NCI-H2171 treated with DMSO at 0.1 percent for 48 hours (cell line): Measurements from ENCODE around the gene CETN3.

Experiments used
- DNase-seq: peaks from one replicate; lab custom pipeline; 2025; lab: John Stamatoyannopoulos, UW

CETN3 gene

GRCh38 chr5:90409318-90410177 is at the start of gene CETN3:
TSS of gene CETN3 (minus strand) at chr5:90409756. CDS start at chr5:90409661, 95 bp downstream.
- DNase-seq = peak; percentile 89

GRCh38 chr5:90446961-90447360 is 37.4 kb upstream of the CETN3 start:
- no peak for DNase-seq

- no peak for DNase-seq
Measured at GRCh38 chr5:90440644-90441043, 31.1 kb upstream of the CETN3 start.

GRCh38 chr5:90438100-90438499 is 28.5 kb upstream of the CETN3 start:
- DNase-seq = no peak

- peak; percentile 0 for DNase-seq
Measured at GRCh38 chr5:90437663-90438062, 28.1 kb upstream of the CETN3 start.

GRCh38 chr5:90434116-90434714 is 24.7 kb upstream of the CETN3 start:
- no peak for DNase-seq

GRCh38 chr5:90424245-90424644 is 14.7 kb upstream of the CETN3 start:
- DNase-seq = no peak

- no peak for DNase-seq
Measured at GRCh38 chr5:90421136-90421535, 11.6 kb upstream of the CETN3 start.

GRCh38 chr5:90418214-90418613 is 8.7 kb upstream of the CETN3 start:
- no peak for DNase-seq

- peak; percentile 52 for DNase-seq
Measured at GRCh38 chr5:90410178-90410762, 714 bp upstream of the CETN3 start.

GRCh38 chr5:90408571-90409317 is 812 bp downstream of the CETN3 start:
- peak; percentile 1 for DNase-seq

- no peak for DNase-seq
Measured at GRCh38 chr5:90406466-90406865, 3.1 kb downstream of the CETN3 start.

GRCh38 chr5:90402521-90403255 is 6.9 kb downstream of the CETN3 start:
- no peak for DNase-seq

- DNase-seq = no peak
Measured at GRCh38 chr5:90399251-90399650, 10.3 kb downstream of the CETN3 start.

GRCh38 chr5:90398726-90399125 is 10.8 kb downstream of the CETN3 start:
- no peak for DNase-seq

GRCh38 chr5:90395005-90395404 is 14.6 kb downstream of the CETN3 start:
- no peak for DNase-seq

- DNase-seq = no peak
Measured at GRCh38 chr5:90390928-90391327, 18.6 kb downstream of the CETN3 start.

- peak; percentile 0 for DNase-seq
Measured at GRCh38 chr5:90390326-90390725, 19.2 kb downstream of the CETN3 start.

- no peak for DNase-seq
Measured at GRCh38 chr5:90387508-90387907, 22.0 kb downstream of the CETN3 start.

- peak; percentile 1 for DNase-seq
Measured at GRCh38 chr5:90386099-90386710, 23.4 kb downstream of the CETN3 start.

- DNase-seq = no peak
Measured at GRCh38 chr5:90384389-90384788, 25.2 kb downstream of the CETN3 start.
